Endothelial cell of umbilical vein (primary cell): ENCODE measurements around the gene SH2D6. TPM values are rescaled to one million over a fixed set of nuclear protein-coding genes. Genes with fewer than 3 reads are reported as not detected.

Source experiments
- BruUV-seq: library from RNA; stranded (reverse); fragments of 400-500 nt; replicated peaks from 2 replicates; lab custom pipeline; 2021; lab: Mats Ljungman, UMichigan
- CTCF ChIA-PET: fragments of 300-600, 350-600 bp; sonication (Branson Sonifier 250); formaldehyde crosslinking; loops from one replicate; lab custom pipeline; 2021; ENCODE audit warnings: antibody characterized with exemption, inconsistent platforms; lab: Charles Lee
- POLR2A ChIA-PET: fragments of 300-600, 350-600 bp; sonication (Branson Sonifier 250); formaldehyde crosslinking; loops from one replicate; lab custom pipeline; 2021; ENCODE audit warnings: antibody characterized with exemption, inconsistent platforms; lab: Charles Lee
- DNase-seq: peaks from one replicate; pipeline ENCODE4 v3.0.0-alpha.2; 2011; ENCODE audit warnings: low read depth, low spot score
- FAIRE-seq: peaks from 2 replicates; lab custom pipeline; 2011; peaks lifted over from hg19 to GRCh38; lab: Jason Lieb, UNC
- H2AFZ ChIP-seq: 2 replicates; pipeline ENCODE4 v1.6.0; 2012; ENCODE audit warnings: low read depth, low read length, control low read depth, inconsistent platforms
- H3K27ac ChIP-seq: 2 replicates; pipeline ENCODE4 v1.5.1; 2011; ENCODE audit warnings: low read depth, mild to moderate bottlenecking, control low read depth, low read length, moderate library complexity; ENCODE audit not compliant: insufficient read depth
- H3K27me3 ChIP-seq, 2 experiments: 2 replicates each; pipeline versions ENCODE4 v1.6.0 to v1.6.1; 2011; ENCODE audit warnings: low read length in 2 of 2, mixed read lengths in 1 of 2; ENCODE audit not compliant: control insufficient read depth in 2 of 2, insufficient read depth in 2 of 2
- H3K36me3 ChIP-seq, 2 experiments: 2 replicates in 1 of 2; 3 replicates in 1 of 2; pipeline ENCODE4 v1.5.1; 2011; ENCODE audit warnings: low read length in 2 of 2, mild to moderate bottlenecking in 1 of 2, moderate library complexity in 1 of 2; ENCODE audit not compliant: control insufficient read depth in 2 of 2, insufficient read depth in 2 of 2; ENCODE audit errors: extremely low read depth in 1 of 2
- H3K4me1 ChIP-seq: 3 replicates; pipeline ENCODE4 v1.5.1; 2011; ENCODE audit warnings: mild to moderate bottlenecking, low read length; ENCODE audit not compliant: control insufficient read depth, insufficient read depth; ENCODE audit errors: extremely low read depth
- H3K4me2 ChIP-seq: 2 replicates; pipeline ENCODE4 v1.6.1; 2011; ENCODE audit warnings: low read length, control low read depth, mixed read lengths; ENCODE audit not compliant: insufficient read depth
- H3K4me3 ChIP-seq, 3 experiments: fragments of 200-600 bp in 1 of 3; sonication (generic), shearing (Covaris generic) in 1 of 3; replicated peaks in 1 of 3; 2 replicates each; pipeline ENCODE4 v1.5.1; 2011 to 2016; ENCODE audit warnings: control low read depth in 3 of 3, low read length in 3 of 3, mild to moderate bottlenecking in 2 of 3, inconsistent platforms in 1 of 3, low read depth in 1 of 3, moderate library complexity in 1 of 3; ENCODE audit not compliant: insufficient read depth in 1 of 3
- H3K79me2 ChIP-seq: 2 replicates; pipeline ENCODE4 v1.6.0; 2012; ENCODE audit warnings: low read length, inconsistent platforms; ENCODE audit not compliant: control insufficient read depth, insufficient read depth
- H3K9ac ChIP-seq: replicated peaks from 2 replicates; pipeline ENCODE3; 2011; ENCODE audit warnings: low read length, control low read depth; ENCODE audit not compliant: insufficient read depth; ENCODE audit errors: extremely low read depth
- H3K9me1 ChIP-seq: replicated peaks from 3 replicates; pipeline ENCODE4 v1.6.0; 2011; ENCODE audit warnings: mild to moderate bottlenecking, low read length; ENCODE audit not compliant: control insufficient read depth, insufficient read depth; ENCODE audit errors: extremely low read depth
- H3K9me3 ChIP-seq: replicated peaks from 2 replicates; pipeline ENCODE4 v1.5.1; 2012; ENCODE audit warnings: low read length, inconsistent platforms; ENCODE audit not compliant: control insufficient read depth, insufficient read depth
- H4K20me1 ChIP-seq: replicated peaks from 2 replicates; pipeline ENCODE3; 2011; ENCODE audit warnings: mild to moderate bottlenecking, low read length; ENCODE audit not compliant: control insufficient read depth, insufficient read depth; ENCODE audit errors: extremely low read depth
- CTCF ChIP-seq, 2 donors: IDR thresholded peaks; 1 replicate in 1 of 2; 2 replicates in 1 of 2; pipeline ENCODE4 v1.5.1; 2011; ENCODE audit warnings: low read length in 2 of 2, mild to moderate bottlenecking in 2 of 2, moderate library complexity in 2 of 2, control low read depth in 1 of 2, inconsistent platforms in 1 of 2, low read depth in 1 of 2; ENCODE audit not compliant: insufficient read depth in 1 of 2; ENCODE audit errors: extremely low read depth in 1 of 2
- EZH2 ChIP-seq: IDR thresholded peaks from 2 replicates; pipeline ENCODE4 v1.6.1; 2012; ENCODE audit warnings: borderline replicate concordance, low read depth, mild to moderate bottlenecking, moderate library complexity, low read length, inconsistent platforms; ENCODE audit not compliant: severe bottlenecking
- FOS ChIP-seq: IDR thresholded peaks from 2 replicates; pipeline ENCODE4 v1.6.1; 2011; ENCODE audit warnings: mild to moderate bottlenecking, low read length, moderate library complexity, borderline replicate concordance; ENCODE audit not compliant: insufficient read depth
- GATA2 ChIP-seq: IDR thresholded peaks from 2 replicates; pipeline ENCODE4 v1.7.0; 2011; ENCODE audit warnings: low read depth, mild to moderate bottlenecking, moderate library complexity, mixed read lengths, low read length; ENCODE audit not compliant: insufficient read length, insufficient read depth
- JUN ChIP-seq: IDR thresholded peaks from 2 replicates; pipeline ENCODE4 v1.6.1; 2011; ENCODE audit warnings: borderline replicate concordance, low read depth; ENCODE audit not compliant: insufficient read length, insufficient read depth
- MAX ChIP-seq: IDR thresholded peaks from 2 replicates; pipeline ENCODE4 v1.6.1; 2011; ENCODE audit not compliant: insufficient read depth, insufficient read length
- MYC ChIP-seq: IDR thresholded peaks from one replicate; pipeline ENCODE4 v1.6.1; 2011; ENCODE audit warnings: mild to moderate bottlenecking, low read depth, low read length
- POLR2A ChIP-seq: IDR thresholded peaks from 2 replicates; pipeline ENCODE4 v1.6.1; 2012; ENCODE audit warnings: low read depth, mild to moderate bottlenecking, control low read depth, low read length
- POLR2AphosphoS5 ChIP-seq: IDR thresholded peaks from 2 replicates; pipeline ENCODE4 v1.6.1; 2012; ENCODE audit warnings: low read depth, mild to moderate bottlenecking, control low read depth, low read length, moderate library complexity; ENCODE audit not compliant: insufficient read depth
- dilution Hi-C: fragments of 300-500 bp; cut with MboI; formaldehyde crosslinking; loops from one replicate; pipeline ENCODE4 v1.15.0; 2019; ENCODE audit warnings: low sequenced_read_pairs; ENCODE audit not compliant: extremely low pct_ligation_motif_present
- intact Hi-C: fragments of 100-400 bp; cut with micrococcal nuclease; formaldehyde crosslinking; loops from one replicate; pipeline ENCODE4 v1.10.0; 2022
- polyA plus RNA-seq, 4 experiments: library from polyadenylated mRNA; depleted of rRNA in 3 of 4; stranded (reverse) in 3 of 4; unstranded in 1 of 4; fragments of >200 nt; gene quantifications; 2 replicates each; pipeline versions ENCODE4 v1.2.1 to v1.2.3, GENCODE V29; 2011 to 2012; ENCODE audit warnings: missing spikeins in 1 of 4
- total RNA-seq: library from RNA; stranded (reverse); gene quantifications from 2 replicates; pipeline ENCODE4 v1.2.3, GENCODE V29; 2021

The SH2D6 gene
- total and polyA plus RNA-seq, 2 donors (not counting 3 experiments of a cell fraction or from before 2014, with no cell fraction given) = 0.53 TPM; not detected in 1

- H3K79me2 ChIP-seq = no peaks in the 10 kb centered on the region
- H3K36me3 ChIP-seq = peaks cover 2 to 10% of the 10 kb centered on the region in 2 experiments
- dilution Hi-C loops = no loop called here
- no peak overlapping the region for H3K4me3 ChIP-seq
- TF ChIP-seq GATA2 (no peak), CTCF (IDR thresholded peaks at IDR 0.05; ENCODE audit: extremely low read depth in 1 of 2, insufficient read depth in 1 of 2, low read depth in 1 of 2, low read length in 2 of 2) (no peak), EZH2 (no peak), POLR2A (no peak), POLR2AphosphoS5 (no peak), MAX (no peak), MYC (no peak), JUN (no peak), FOS (no peak)
- H2AFZ ChIP-seq = no peak overlapping the region
- H3K27me3 ChIP-seq = no peaks in the 10 kb centered on the region
- no peak overlapping the region for H3K4me2 ChIP-seq
- CTCF ChIA-PET = interaction anchor here (7.2 kb wide), 1 partner anchor 156 kb away, joined by 99 read pairs; no protein-coding TSS in a partner anchor
- DNase-seq (no peak), FAIRE-seq (no peak)
- POLR2A ChIA-PET = interaction anchor here (0.6 kb wide), 1 partner anchor 35 kb away, joined by 3 read pairs; no protein-coding TSS in a partner anchor
- no peak overlapping the region for H3K9ac ChIP-seq
- H3K4me1 ChIP-seq = no peaks in the 10 kb centered on the region
- H4K20me1 ChIP-seq = no peaks in the 10 kb centered on the region
- intact Hi-C loops = no loop called here
- H3K9me1 ChIP-seq = no peaks in the 10 kb centered on the region
- H3K9me3 ChIP-seq = no peaks in the 10 kb centered on the region
- no TSS peak for BruUV-seq
- no peak overlapping the region for H3K27ac ChIP-seq
Measured at GRCh38 chr2:85394976-85395375, 23.5 kb upstream of the SH2D6 start.
